ENCODE data around the gene MRPL36. TPM values are rescaled to one million over a fixed set of nuclear protein-coding genes. Genes with fewer than 3 reads are reported as not detected.
A peak's percentile ranks its signal among the peaks of the same experiment; 100 is the strongest.

Gene MRPL36
- total and polyA plus RNA-seq, 9 of the 15 experiments (the other 6 are each of a cell fraction or from before 2014, with no cell fraction given): 78.3 to 557 (median 124) TPM

GRCh38 chr5:1783216-1783554 is 16.5 kb downstream of the MRPL36 start (continued):
- TF ChIP-seq YY1 (IDR thresholded peaks at IDR 0.05; ENCODE audit: borderline replicate concordance in 1 of 3, control insufficient read depth in 1 of 3, extremely low read depth in 1 of 3, insufficient read depth in 3 of 3, insufficient read length in 1 of 3, insufficient replicate concordance in 2 of 3, low read depth in 1 of 3, low read length in 2 of 3) (peak in 1 of 3 experiments; percentile 71), E2F6 (IDR thresholded peaks at IDR 0.05; ENCODE audit: borderline replicate concordance in 1 of 2, extremely low read depth in 1 of 2, insufficient read depth in 1 of 2, insufficient read length in 1 of 2, low read depth in 1 of 2, low read length in 1 of 2, poor library complexity in 1 of 2, severe bottlenecking in 1 of 2) (peak in 1 of 2 experiments; percentile 20)

DNA sequence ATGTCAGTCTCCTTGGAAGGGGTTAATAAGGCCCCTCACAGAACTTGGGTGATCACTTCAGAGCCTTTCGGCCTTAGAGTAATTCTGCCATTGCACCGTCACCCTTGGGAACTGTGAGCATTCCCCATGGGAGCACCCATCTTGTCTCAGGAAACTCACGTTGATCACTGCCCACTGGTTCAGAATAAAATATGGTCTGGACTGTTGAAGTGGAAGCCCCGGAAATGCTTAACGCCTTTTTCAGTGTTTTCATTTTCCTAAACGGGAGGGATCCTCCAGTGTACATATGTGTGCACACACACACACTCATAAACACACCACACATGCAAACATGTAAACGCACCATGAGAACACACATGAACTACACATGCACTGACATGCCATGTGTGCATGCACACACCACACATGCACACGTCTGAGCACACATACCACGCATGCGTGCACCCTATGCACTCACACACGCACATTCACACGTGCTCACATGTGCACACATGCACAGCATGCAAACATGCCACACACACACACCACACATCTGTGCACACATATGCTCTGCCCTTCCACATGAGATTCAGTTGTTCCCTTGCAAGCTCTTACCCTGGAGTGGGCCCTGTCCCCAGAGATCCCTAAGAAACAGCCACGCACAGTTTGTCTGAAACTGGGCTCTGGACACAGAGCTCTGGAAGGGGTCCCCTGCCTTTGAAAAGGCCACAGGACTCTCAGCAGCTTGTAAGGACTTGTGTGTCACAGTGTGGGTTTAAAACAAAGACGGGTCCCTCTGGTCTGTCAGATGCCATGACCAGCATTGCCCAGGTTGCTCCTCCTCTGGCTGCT is 17.0 kb downstream of the MRPL36 start:
- in situ Hi-C loops (cut with MboI) (no loop called here), intact Hi-C loops (cut with micrococcal nuclease) (no loop called here)
- POLR2A ChIA-PET: no interaction called here
- DNase-seq (ENCODE audit: extremely low read depth in 1 of 4, low spot score in 3 of 4) (no peak), ATAC-seq (no peak), FAIRE-seq (no peak)
- Histone ChIP-seq H3K4me3 (no peak overlapping the region), H3K9ac (ENCODE audit: insufficient read depth in 1 of 2, low read depth in 2 of 2, low read length in 2 of 2) (no peak overlapping the region), H4K20me1 (replicated peaks; ENCODE audit: control insufficient read depth, insufficient read depth, low read length) (peaks cover 3% of the 10 kb centered on the region), H3K27me3 (ENCODE audit: control insufficient read depth in 2 of 2, insufficient read depth in 2 of 2, low read length in 2 of 2) (peaks cover 78 to 96% of the 10 kb centered on the region in 2 experiments), H3K4me1 (replicated peaks in 1 of 2; ENCODE audit: control insufficient read depth in 2 of 2, insufficient read depth in 2 of 2, low read length in 2 of 2) (peaks cover 0 to 9% of the 10 kb centered on the region in 2 experiments; a peak in 2 of 5 replicates), H3K79me2 (ENCODE audit: control insufficient read depth, insufficient read depth, low read length) (no peaks in the 10 kb centered on the region), H3K36me3 (ENCODE audit: control insufficient read depth, insufficient read depth, low read length) (no peaks in the 10 kb centered on the region), H3K27ac (ENCODE audit: extremely low read depth, low read depth, low read length) (no peak overlapping the region), H3K9me1 (ENCODE audit: control insufficient read depth, insufficient read depth, low read length) (no peaks in the 10 kb centered on the region), H2AFZ (ENCODE audit: low read depth, low read length) (no peak overlapping the region), H3K9me3 (replicated peaks; ENCODE audit: control insufficient read depth, insufficient read depth, low read depth, low read length) (no peaks in the 10 kb centered on the region), H3K4me2 (ENCODE audit: insufficient read depth, low read length) (no peak overlapping the region)
- 3% methylated on average over 14 of the region's 14 CpGs for WGBS (ENCODE audit: insufficient coverage, low coverage, missing lambda C conversion rate)
- CTCF ChIA-PET (ENCODE audit: low intra/inter-chr PET ratio): no interaction called here
- no TSS peak for BruUV-seq (replicated peaks)
- TF ChIP-seq KDM2B (CRISPR knock-in tag; IDR thresholded peaks at IDR 0.05) (no peak), SMAD1 (IDR thresholded peaks at IDR 0.05; ENCODE audit: low read depth, low read length, partially characterized antibody) (no peak), ZNF133 (CRISPR knock-in tag; IDR thresholded peaks at IDR 0.05) (no peak), TOE1 (IDR thresholded peaks at IDR 0.05; ENCODE audit: borderline replicate concordance) (no peak), TOE1 (CRISPR knock-in tag; IDR thresholded peaks at IDR 0.05; ENCODE audit: borderline replicate concordance, low read depth) (no peak)

Data from K562 (cell line).